ENCODE results near the gene CYP2A6.

CYP2A6 gene

DNA sequence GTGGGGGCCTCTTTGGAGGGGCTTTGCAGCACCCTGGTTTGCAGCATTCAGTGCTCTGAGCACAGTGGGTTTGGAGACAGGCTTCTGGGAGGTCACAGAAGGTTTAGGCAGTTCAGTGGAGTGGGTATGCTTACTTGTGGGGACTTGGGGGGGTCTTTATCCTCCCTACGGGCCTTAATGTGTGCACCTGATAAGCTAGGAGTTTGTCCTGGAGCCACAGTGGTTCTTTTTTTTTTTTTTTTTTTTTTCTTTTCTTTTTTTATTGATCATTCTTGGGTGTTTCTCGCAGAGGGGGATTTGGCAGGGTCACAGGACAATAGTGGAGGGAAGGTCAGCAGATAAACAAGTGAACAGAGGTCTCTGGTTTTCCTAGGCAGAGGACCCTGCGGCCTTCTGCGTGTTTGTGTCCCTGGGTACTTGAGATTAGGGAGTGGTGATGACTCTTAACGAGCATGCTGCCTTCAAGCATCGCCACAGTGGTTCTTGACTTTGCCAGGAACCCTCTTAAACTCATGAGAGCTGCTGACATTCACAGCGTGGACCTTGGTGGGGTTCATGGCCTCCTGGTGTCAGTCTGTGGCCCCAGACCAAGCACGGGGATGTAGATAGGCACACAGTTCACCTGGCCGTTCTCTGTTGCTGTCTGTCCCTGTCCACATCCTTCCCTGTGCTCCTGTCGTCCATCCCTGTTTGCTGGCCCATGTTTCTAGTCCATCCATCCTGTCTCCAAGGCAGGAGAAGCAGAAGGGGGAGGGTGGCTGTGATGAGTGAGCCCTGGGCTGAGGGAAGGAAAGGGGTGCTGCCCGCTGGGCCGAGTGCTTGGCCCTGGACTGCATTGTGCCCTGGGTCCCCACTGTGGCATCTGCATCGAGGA lies 48.6 kb downstream of the CYP2A6 start:
- no peak for DNase-seq

DNA sequence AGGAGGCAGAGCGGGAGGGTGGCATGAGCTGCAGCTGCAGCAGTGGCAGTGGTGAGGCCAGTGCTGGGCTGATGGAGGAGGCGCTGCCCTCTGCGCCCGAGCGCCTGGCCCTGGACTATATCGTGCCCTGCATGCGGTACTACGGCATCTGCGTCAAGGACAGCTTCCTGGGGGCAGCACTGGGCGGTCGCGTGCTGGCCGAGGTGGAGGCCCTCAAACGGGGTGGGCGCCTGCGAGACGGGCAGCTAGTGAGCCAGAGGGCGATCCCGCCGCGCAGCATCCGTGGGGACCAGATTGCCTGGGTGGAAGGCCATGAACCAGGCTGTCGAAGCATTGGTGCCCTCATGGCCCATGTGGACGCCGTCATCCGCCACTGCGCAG lies 49.3 kb downstream of the CYP2A6 start:
- no peak for DNase-seq

DNA sequence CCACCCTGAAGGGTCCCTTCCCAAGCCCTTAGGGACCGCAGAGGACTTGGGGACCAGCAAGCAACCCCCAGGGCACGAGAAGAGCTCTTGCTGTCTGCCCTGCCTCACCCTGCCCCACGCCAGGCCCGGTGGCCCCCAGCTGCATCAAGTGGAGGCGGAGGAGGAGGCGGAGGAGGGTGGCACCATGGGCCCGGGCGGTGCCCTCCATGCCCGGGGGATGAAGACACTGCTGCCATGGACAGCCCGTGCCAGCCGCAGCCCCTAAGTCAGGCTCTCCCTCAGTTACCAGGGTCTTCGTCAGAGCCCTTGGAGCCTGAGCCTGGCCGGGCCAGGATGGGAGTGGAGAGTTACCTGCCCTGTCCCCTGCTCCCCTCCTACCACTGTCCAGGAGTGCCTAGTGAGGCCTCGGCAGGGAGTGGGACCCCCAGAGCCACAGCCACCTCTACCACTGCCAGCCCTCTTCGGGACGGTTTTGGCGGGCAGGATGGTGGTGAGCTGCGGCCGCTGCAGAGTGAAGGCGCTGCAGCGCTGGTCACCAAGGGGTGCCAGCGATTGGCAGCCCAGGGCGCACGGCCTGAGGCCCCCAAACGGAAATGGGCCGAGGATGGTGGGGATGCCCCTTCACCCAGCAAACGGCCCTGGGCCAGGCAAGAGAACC lies 49.8 kb downstream of the CYP2A6 start:
- DNase-seq, result no peak

DNA sequence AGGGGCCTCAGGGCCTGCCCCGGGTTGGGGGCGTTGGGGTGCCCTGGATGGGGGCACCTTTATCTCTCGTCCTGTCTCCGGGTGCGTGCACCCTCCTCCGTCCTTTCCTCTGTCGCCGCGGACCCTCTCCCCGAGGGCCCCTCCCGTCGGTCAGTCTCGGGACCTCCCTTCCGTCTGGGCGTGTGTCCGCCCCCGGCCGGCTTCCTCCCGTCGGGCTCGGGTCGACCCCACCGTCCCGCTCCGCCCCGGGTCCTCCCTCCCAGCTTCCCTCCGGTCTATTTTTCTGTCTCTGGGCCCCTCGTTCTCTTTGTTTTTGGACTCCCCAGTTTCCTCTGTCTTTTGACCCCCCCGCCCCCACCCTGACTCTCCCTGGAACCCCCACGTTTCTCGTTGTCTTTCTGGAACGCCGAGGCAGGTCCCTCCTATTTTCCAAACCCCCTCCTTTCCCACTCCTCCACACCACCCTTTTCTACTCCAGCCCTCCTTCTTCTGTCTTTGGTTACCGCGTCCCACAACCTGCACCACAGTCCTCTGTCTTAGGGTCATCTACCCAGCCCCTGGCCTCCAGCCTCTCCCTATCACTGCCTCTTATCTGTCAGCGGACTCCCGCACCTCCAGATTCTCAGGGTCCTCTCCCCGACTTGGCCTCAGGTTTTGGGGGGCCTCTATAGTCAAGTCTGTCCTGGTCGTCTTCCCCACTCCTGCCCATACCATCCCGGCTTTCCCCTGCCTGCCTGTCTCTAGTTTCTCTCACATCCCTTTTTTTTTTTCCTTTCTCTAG lies 50.5 kb downstream of the CYP2A6 start:
- DNase-seq, result no peak

DNA sequence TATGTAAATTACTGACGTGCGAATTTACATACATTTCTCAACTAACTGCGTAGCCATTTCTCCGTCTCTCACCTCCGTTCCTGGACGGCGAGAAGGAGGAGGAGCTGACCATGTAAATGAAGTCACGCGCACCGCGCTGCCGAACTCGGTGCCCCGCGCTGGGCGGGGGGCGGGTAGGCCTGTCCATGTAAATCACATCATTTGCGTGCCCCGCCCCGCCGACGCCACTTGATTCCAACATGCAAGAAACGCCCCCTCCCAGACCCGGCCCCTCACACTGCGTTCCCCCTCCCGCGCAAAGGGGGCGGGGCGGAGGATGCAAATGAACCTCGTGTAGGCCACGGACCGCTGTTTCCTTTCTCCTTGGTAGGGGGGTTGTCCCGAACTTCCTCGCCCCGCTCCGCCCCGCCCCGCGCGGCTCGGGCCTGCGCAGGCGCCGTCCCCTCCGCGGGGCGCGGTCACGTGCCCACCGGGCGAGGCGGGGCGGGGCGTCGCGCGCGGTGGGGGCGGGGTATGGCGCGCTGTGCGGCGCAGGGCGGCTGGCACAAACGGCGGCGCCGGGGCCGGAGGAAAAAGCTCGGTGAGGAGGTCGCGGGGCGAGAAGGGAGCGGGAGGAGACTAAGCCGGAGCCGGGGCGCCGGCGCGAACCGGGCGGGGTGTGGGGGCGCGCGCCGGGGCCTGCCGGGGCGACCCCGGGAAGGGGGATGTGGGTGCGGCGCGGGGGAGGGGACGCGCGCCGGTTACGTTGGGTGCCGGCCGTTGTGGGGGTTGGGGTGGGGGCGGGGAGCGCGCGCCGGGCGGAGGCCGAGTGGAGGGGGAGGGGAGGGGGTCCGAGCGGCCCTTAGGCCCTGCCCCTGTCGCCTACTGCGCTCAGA lies 51.3 kb downstream of the CYP2A6 start, which contains the start of gene EGLN2:
Gene EGLN2, plus strand, starts transcription at position 509 of the 875 bp plus-strand sequence. CDS start 1,382 bp downstream, outside the sequence.
- DNase-seq, result peak; percentile 93

DNA sequence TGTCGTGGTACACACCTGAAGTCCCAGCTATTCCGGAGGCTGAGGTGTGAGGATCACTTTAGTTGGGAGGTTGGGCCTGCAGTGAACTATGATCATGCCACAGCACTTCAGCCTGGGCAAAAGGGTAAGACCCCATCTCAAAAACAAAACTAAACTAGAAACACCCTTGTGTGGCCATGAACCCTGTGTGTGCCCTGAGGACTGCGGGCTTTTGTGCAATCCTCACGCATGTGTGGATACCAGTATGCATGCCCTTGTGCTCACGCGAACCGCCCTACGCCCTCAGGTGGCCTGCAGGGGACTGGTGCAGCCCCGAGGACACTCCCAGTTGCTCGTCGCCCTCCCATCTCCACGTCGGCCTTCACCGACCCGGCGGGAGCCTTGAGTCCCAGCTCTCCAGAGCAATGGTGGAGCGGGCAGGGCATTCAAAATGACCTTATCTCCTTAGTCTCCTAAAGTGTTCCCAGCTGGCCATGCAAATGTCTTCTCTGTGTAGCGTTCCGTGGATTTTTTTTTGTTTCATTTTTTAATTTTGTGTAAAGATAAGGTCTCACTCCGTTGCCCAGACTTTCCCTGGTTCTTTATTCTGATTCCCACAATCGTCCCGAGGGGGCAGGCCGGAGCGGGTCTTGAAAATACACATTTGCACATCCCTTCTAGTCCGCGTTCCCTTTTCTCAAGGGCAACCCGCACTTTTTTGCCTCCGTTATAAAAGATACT lies 52.1 kb downstream of the CYP2A6 start:
- DNase-seq, result peak; percentile 7

DNA sequence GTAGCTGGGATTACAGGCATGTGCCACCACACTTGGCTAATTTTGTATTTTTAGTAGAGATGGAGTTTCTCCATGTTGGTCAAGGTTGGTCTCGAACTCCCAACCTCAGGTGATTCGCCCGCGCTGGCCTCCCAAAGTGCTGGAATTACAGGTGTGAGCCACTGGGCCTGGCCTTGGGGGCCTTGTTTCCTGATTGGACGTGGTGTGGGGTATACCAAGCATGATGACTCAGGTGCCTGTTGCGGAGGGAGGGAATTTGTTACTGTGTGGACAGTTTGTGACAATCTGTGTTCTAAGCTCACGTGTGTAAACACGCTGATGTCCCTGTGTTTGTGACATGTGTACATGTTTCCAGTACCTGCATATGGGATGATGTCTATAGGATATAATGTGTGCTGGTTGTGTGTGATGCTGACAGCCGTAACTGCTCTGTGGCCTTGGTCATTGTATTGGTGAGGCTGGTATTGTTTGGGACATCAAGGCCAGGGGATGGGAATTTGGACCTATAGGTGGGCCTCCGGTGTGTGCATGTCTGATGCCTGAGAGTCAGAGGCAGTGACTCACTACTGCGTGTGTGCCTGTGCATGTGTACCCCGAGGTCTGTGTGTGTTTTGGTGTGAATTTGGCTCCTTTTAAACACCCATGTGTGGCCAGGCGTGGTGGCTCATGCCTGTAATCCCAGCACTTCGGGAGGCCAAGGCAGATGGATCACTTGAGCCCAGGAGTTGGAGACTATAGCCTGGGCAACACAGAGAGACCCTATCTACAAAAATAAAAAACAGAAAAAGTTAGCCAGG lies 52.9 kb downstream of the CYP2A6 start:
- DNase-seq, result no peak

Measured in NCI-H1417 treated with DMSO at 0.1 percent for 48 hours (cell line).